HCT116 (cell line): ENCODE measurements around the gene DIDO1. TPM values are rescaled to one million over a fixed set of nuclear protein-coding genes. Genes with fewer than 3 reads are reported as not detected.

Experiments used
- ATAC-seq: fragments of 200-7000 bp; cut with Tn5 transposase; 2 replicates; pipeline ENCODE4 v1.9.1; 2020; ENCODE audit warnings: mild to moderate bottlenecking, moderate library complexity
- BruUV-seq: library from RNA; stranded (reverse); fragments of 400-500 nt; replicated peaks from 2 replicates; lab custom pipeline; 2021; lab: Mats Ljungman, UMichigan
- CTCF ChIA-PET: fragments of 300-600 bp; sonication (Branson Sonifier 250); formaldehyde crosslinking; loops from one replicate; lab custom pipeline; 2021; ENCODE audit warnings: antibody characterized with exemption; lab: Charles Lee
- POLR2A ChIA-PET: fragments of 300-600, 350-600 bp; sonication (Branson Sonifier 250); formaldehyde crosslinking; loops from one replicate; lab custom pipeline; 2021; ENCODE audit warnings: antibody characterized with exemption; lab: Charles Lee
- RAD21 ChIA-PET, 2 experiments: fragments of 300-600 bp; sonication (Branson Sonifier 250); formaldehyde crosslinking; loops; one replicate each; lab custom pipeline; 2023; ENCODE audit warnings: low total read pairs in 2 of 2; ENCODE audit not compliant: uncharacterized antibody in 2 of 2, unreplicated experiment in 2 of 2, low non-redundant PET in 1 of 2; lab: Charles Lee
- DNase-seq: peaks from one replicate; pipeline ENCODE4 v3.0.0-alpha.2; 2010; ENCODE audit warnings: low read depth, low spot score
- H2AFZ ChIP-seq: fragments of 200-600 bp; shearing (Covaris generic), sonication (generic); 2 replicates; pipeline ENCODE4 v1.6.1; 2017; ENCODE audit warnings: low read depth, mixed run types, mixed read lengths, antibody characterized with exemption, low read length; ENCODE audit not compliant: poor library complexity, severe bottlenecking
- H3K27ac ChIP-seq: 2 replicates; pipeline ENCODE4 v1.5.1; 2012; ENCODE audit warnings: low read depth, low read length
- H3K27me3 ChIP-seq: fragments of 200-600 bp; sonication (generic); 2 replicates; pipeline ENCODE4 v1.6.1; 2016; ENCODE audit warnings: mixed run types, low read length, mixed read lengths; ENCODE audit not compliant: insufficient read depth
- H3K36me3 ChIP-seq, 2 experiments: fragments of 200-500 bp in 1 of 2; fragments of 200-600 bp in 1 of 2; sonication (Bioruptor generic) in 1 of 2; sonication (generic) in 1 of 2; 2 replicates each; pipeline versions ENCODE4 v1.5.1 to v1.6.1; 2014 to 2016; ENCODE audit warnings: low read length in 2 of 2, inconsistent platforms in 1 of 2, mixed read lengths in 1 of 2, mixed run types in 1 of 2; ENCODE audit not compliant: insufficient read depth in 2 of 2, control insufficient read depth in 1 of 2
- H3K4me1 ChIP-seq, 2 experiments: fragments of 200-600 bp in 1 of 2; sonication (generic) in 1 of 2; 2 replicates each; pipeline versions ENCODE4 v1.5.1 to v1.6.1; 2012 to 2017; ENCODE audit warnings: low read length in 2 of 2, inconsistent platforms in 1 of 2, mild to moderate bottlenecking in 1 of 2, mixed read lengths in 1 of 2, mixed run types in 1 of 2, moderate library complexity in 1 of 2; ENCODE audit not compliant: insufficient read depth in 2 of 2, control insufficient read depth in 1 of 2
- H3K4me2 ChIP-seq: fragments of 200-600 bp; sonication (generic); 2 replicates; pipeline ENCODE4 v1.6.1; 2017; ENCODE audit warnings: mixed run types, low read length, mixed read lengths
- H3K4me3 ChIP-seq, 2 experiments: fragments of 200-600 bp in 1 of 2; sonication (generic) in 1 of 2; replicated peaks in 1 of 2; 2 replicates each; pipeline ENCODE4 v1.5.1; 2011 to 2016; ENCODE audit warnings: low read length in 2 of 2, control low read depth in 1 of 2, low read depth in 1 of 2, mild to moderate bottlenecking in 1 of 2, mixed read lengths in 1 of 2, mixed run types in 1 of 2
- H3K79me2 ChIP-seq: fragments of 200-600 bp; sonication (generic); 2 replicates; pipeline ENCODE4 v1.6.1; 2017; ENCODE audit warnings: mild to moderate bottlenecking, mixed run types, low read length, moderate library complexity, mixed read lengths; ENCODE audit not compliant: insufficient read depth
- H3K9ac ChIP-seq: fragments of 200-600 bp; sonication (generic); 2 replicates; pipeline ENCODE4 v1.6.1; 2016; ENCODE audit warnings: low read length, mixed read lengths
- H3K9me2 ChIP-seq: fragments of 200-600 bp; sonication (generic), shearing (Covaris generic); 2 replicates; pipeline ENCODE4 v1.6.1; 2017; ENCODE audit warnings: mixed run types, mild to moderate bottlenecking, moderate library complexity; ENCODE audit not compliant: insufficient read depth
- H3K9me3 ChIP-seq, 2 experiments: fragments of 200-500 bp in 1 of 2; fragments of 200-600 bp in 1 of 2; sonication (Bioruptor generic) in 1 of 2; sonication (generic) in 1 of 2; 2 replicates each; pipeline ENCODE4 v1.6.1; 2014 to 2017; ENCODE audit warnings: low read length in 2 of 2, mixed read lengths in 2 of 2, inconsistent platforms in 1 of 2, low read depth in 1 of 2, mild to moderate bottlenecking in 1 of 2, mixed run types in 1 of 2, moderate library complexity in 1 of 2; ENCODE audit not compliant: control insufficient read depth in 1 of 2, insufficient read depth in 1 of 2
- H4K20me1 ChIP-seq: fragments of 200-600 bp; sonication (generic), shearing (Covaris generic); 2 replicates; pipeline ENCODE4 v1.6.1; 2017; ENCODE audit warnings: mixed run types, mild to moderate bottlenecking, moderate library complexity; ENCODE audit not compliant: insufficient read depth
- EGR1 ChIP-seq: IDR thresholded peaks from 2 replicates; pipeline ENCODE4 v1.6.1; 2012; ENCODE audit warnings: low read depth
- EZH2 ChIP-seq: fragments of 200-600 bp; sonication (generic); IDR thresholded peaks from 2 replicates; pipeline ENCODE4 v1.6.1; 2017; ENCODE audit warnings: antibody characterized with exemption, mixed run types
- EZH2phosphoT487 ChIP-seq: fragments of 200-600 bp; IDR thresholded peaks from 2 replicates; pipeline ENCODE4 v1.6.1; 2018; ENCODE audit warnings: antibody characterized with exemption, borderline replicate concordance
- FOSL1 ChIP-seq: IDR thresholded peaks from 2 replicates; pipeline ENCODE4 v1.6.1; 2012; ENCODE audit warnings: low read depth
- JUND ChIP-seq: IDR thresholded peaks from 2 replicates; pipeline ENCODE4 v1.6.1; 2012
- SIN3A ChIP-seq: IDR thresholded peaks from 2 replicates; pipeline ENCODE4 v1.6.1; 2012; ENCODE audit warnings: low read depth
- SRF ChIP-seq: IDR thresholded peaks from 2 replicates; pipeline ENCODE4 v1.6.1; 2012; ENCODE audit warnings: low read depth
- TCF7L2 ChIP-seq: IDR thresholded peaks from 2 replicates; pipeline ENCODE4 v1.7.0; 2011; ENCODE audit warnings: borderline replicate concordance, inconsistent platforms; ENCODE audit not compliant: insufficient read depth, insufficient read length; ENCODE audit errors: extremely low read depth
- YY1 ChIP-seq: IDR thresholded peaks from 2 replicates; pipeline ENCODE4 v1.6.1; 2011; ENCODE audit warnings: low read length, low read depth, moderate library complexity, mild to moderate bottlenecking; ENCODE audit not compliant: insufficient replicate concordance; ENCODE audit errors: extremely low read depth
- ZNF274 ChIP-seq: fragments of 200-500 bp; sonication (Bioruptor generic); IDR thresholded peaks from 2 replicates; pipeline ENCODE4 v1.6.1; 2014; ENCODE audit warnings: mild to moderate bottlenecking, low read depth, low read length, inconsistent platforms
- intact Hi-C: fragments of 100-400 bp; cut with micrococcal nuclease; formaldehyde crosslinking; loops from 2 replicates; pipeline ENCODE4 v1.10.0; 2022
- total RNA-seq: library from RNA; stranded (reverse); gene quantifications from one replicate; pipeline ENCODE4 v1.2.1, GENCODE V29; 2021; ENCODE audit not compliant: unreplicated experiment
- TF ChIP-seq, protein P1 (sequence below): IDR thresholded peaks from 2 replicates; pipeline ENCODE4 v1.6.1; 2012; ENCODE audit warnings: low read depth
- TF ChIP-seq, protein P2 (sequence below), 3 experiments: fragments of 200-600 bp in 1 of 3; sonication (generic) in 1 of 3; IDR thresholded peaks in 2 of 3; conservative IDR thresholded peaks in 1 of 3; 2 replicates each; pipeline ENCODE4 v1.5.1; 2012 to 2017; ENCODE audit warnings: low read depth in 2 of 3, low read length in 2 of 3, antibody characterized with exemption in 1 of 3, borderline replicate concordance in 1 of 3, control low read depth in 1 of 3, mild to moderate bottlenecking in 1 of 3, mixed read lengths in 1 of 3, mixed run types in 1 of 3, moderate library complexity in 1 of 3; ENCODE audit not compliant: insufficient read depth in 1 of 3

The DIDO1 gene
- total RNA-seq, 1 experiment from 2014 or later, result 41.4 TPM

DNA sequence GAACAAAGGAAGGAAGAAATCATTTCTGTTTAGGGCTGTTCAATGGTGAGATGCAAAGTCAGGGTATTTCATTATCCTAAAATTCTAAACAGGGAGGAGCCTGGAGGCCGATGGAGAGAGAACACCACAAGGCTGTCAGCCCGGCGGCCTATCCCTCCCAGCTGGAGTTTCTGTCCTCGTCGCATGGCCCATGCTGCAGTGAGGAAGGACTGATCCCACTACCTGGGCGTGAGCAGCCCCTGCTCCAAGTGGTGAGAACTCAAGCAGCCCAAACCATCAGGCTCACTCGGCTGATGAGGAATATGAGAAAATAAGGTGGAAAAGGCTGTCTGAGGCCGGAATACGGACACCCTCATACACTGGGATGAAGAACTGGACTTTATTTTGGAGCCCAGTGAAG, 30.8 kb downstream of the DIDO1 start:
- POLR2A ChIA-PET, result no interaction called here
- ATAC-seq, result no peak
- no peak overlapping the region for H3K4me2 ChIP-seq
- no peaks in the 10 kb centered on the region for H3K27me3 ChIP-seq
- TF ChIP-seq TCF7L2 (no peak), EZH2 (no peak), FOSL1 (no peak), EZH2phosphoT487 (no peak), SRF (no peak), YY1 (no peak), JUND (no peak), SIN3A (no peak), ZNF274 (no peak), EGR1 (no peak)
- TF ChIP-seq, protein P1, sequence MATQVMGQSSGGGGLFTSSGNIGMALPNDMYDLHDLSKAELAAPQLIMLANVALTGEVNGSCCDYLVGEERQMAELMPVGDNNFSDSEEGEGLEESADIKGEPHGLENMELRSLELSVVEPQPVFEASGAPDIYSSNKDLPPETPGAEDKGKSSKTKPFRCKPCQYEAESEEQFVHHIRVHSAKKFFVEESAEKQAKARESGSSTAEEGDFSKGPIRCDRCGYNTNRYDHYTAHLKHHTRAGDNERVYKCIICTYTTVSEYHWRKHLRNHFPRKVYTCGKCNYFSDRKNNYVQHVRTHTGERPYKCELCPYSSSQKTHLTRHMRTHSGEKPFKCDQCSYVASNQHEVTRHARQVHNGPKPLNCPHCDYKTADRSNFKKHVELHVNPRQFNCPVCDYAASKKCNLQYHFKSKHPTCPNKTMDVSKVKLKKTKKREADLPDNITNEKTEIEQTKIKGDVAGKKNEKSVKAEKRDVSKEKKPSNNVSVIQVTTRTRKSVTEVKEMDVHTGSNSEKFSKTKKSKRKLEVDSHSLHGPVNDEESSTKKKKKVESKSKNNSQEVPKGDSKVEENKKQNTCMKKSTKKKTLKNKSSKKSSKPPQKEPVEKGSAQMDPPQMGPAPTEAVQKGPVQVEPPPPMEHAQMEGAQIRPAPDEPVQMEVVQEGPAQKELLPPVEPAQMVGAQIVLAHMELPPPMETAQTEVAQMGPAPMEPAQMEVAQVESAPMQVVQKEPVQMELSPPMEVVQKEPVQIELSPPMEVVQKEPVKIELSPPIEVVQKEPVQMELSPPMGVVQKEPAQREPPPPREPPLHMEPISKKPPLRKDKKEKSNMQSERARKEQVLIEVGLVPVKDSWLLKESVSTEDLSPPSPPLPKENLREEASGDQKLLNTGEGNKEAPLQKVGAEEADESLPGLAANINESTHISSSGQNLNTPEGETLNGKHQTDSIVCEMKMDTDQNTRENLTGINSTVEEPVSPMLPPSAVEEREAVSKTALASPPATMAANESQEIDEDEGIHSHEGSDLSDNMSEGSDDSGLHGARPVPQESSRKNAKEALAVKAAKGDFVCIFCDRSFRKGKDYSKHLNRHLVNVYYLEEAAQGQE, result no peak
- TF ChIP-seq, protein P2, sequence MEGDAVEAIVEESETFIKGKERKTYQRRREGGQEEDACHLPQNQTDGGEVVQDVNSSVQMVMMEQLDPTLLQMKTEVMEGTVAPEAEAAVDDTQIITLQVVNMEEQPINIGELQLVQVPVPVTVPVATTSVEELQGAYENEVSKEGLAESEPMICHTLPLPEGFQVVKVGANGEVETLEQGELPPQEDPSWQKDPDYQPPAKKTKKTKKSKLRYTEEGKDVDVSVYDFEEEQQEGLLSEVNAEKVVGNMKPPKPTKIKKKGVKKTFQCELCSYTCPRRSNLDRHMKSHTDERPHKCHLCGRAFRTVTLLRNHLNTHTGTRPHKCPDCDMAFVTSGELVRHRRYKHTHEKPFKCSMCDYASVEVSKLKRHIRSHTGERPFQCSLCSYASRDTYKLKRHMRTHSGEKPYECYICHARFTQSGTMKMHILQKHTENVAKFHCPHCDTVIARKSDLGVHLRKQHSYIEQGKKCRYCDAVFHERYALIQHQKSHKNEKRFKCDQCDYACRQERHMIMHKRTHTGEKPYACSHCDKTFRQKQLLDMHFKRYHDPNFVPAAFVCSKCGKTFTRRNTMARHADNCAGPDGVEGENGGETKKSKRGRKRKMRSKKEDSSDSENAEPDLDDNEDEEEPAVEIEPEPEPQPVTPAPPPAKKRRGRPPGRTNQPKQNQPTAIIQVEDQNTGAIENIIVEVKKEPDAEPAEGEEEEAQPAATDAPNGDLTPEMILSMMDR (IDR thresholded peaks at IDR 0.05 in 2 of 3, conservative IDR thresholded peaks at IDR 0.05 in 1 of 3; ENCODE audit: borderline replicate concordance in 1 of 3, insufficient read depth in 1 of 3, low read depth in 2 of 3, low read length in 2 of 3), result no peak
- TF ChIP-seq, all 23 proteins: peak for 0
- no peaks in the 10 kb centered on the region for H3K9me3 ChIP-seq
- no peak for DNase-seq
- CTCF ChIA-PET, result no interaction called here
- peaks cover 45 to 47% of the 10 kb centered on the region in 2 experiments for H3K36me3 ChIP-seq
- intact Hi-C loops, result no loop called here
- H3K9ac ChIP-seq, result no peak overlapping the region
- H2AFZ ChIP-seq, result no peak overlapping the region
- H3K79me2 ChIP-seq, result no peaks in the 10 kb centered on the region
- H3K4me1 ChIP-seq, result peaks cover 5 to 9% of the 10 kb centered on the region in 2 experiments; a peak in 3 of 4 replicates
- BruUV-seq, result no TSS peak
- no peaks in the 10 kb centered on the region; the same call in 1 of the 2 replicates for H4K20me1 ChIP-seq
- RAD21 ChIA-PET, result no interaction called here
- no peak overlapping the region for H3K27ac ChIP-seq
- H3K9me2 ChIP-seq, result no peaks in the 10 kb centered on the region
- no peak overlapping the region for H3K4me3 ChIP-seq
